CD4-positive, alpha-beta T cell treated with Interleukin-17A for 4 hours (primary cell): ENCODE data around the gene KIF24.
"Not testable (repeated sequence)": the region's sequence is repeated elsewhere in the genome, so short reads cannot be mapped to it uniquely, and the experiment has no call there.

ENCODE experiments used
- DNase-seq: peaks from one replicate; pipeline ENCODE4 v3.0.0-alpha.2; 2020; ENCODE audit warnings: mixed read lengths

The KIF24 gene, protein sequence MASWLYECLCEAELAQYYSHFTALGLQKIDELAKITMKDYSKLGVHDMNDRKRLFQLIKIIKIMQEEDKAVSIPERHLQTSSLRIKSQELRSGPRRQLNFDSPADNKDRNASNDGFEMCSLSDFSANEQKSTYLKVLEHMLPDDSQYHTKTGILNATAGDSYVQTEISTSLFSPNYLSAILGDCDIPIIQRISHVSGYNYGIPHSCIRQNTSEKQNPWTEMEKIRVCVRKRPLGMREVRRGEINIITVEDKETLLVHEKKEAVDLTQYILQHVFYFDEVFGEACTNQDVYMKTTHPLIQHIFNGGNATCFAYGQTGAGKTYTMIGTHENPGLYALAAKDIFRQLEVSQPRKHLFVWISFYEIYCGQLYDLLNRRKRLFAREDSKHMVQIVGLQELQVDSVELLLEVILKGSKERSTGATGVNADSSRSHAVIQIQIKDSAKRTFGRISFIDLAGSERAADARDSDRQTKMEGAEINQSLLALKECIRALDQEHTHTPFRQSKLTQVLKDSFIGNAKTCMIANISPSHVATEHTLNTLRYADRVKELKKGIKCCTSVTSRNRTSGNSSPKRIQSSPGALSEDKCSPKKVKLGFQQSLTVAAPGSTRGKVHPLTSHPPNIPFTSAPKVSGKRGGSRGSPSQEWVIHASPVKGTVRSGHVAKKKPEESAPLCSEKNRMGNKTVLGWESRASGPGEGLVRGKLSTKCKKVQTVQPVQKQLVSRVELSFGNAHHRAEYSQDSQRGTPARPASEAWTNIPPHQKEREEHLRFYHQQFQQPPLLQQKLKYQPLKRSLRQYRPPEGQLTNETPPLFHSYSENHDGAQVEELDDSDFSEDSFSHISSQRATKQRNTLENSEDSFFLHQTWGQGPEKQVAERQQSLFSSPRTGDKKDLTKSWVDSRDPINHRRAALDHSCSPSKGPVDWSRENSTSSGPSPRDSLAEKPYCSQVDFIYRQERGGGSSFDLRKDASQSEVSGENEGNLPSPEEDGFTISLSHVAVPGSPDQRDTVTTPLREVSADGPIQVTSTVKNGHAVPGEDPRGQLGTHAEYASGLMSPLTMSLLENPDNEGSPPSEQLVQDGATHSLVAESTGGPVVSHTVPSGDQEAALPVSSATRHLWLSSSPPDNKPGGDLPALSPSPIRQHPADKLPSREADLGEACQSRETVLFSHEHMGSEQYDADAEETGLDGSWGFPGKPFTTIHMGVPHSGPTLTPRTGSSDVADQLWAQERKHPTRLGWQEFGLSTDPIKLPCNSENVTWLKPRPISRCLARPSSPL (N-terminal part only)

DNA sequence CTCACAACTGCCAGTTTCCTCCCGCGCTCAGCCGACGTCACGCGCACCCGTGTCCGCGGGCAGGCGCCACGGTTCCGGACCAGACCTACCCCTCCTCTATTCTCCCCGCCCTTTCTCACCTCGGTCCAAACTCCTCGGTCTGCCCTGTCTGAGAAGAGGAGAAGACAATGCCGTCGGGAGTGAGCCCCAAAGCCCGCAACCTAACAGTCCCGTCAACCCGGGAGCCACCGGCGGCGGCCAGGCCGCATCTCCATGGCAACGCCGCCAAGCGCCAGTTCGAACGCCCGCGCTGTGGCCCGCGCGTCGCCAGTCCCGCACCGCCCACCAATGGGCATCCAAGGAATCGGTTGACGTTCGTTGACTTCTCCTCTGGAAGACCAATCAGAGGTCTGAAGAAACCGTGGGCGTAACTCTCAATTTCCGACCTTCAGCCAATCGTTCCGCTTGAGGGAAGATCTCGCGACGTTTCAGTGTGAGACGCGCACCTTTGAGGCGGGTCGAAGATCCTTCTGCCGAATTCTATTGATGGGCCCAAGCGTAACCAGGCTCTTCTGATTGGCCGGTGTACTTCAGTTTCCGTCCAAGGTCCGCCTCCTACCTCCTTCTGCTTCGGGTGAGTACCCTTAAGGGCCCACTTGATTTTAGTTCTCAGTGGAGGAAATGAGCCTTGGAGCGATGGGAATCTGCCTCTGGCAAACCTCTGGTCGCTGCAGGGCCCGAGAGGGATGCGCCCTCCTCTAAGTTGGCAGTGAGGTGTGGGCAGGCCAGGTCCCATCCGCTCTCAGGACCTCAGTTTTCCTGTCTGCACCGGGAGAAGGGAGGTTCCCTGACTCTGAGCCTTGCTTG lies at the start of gene KIF24, which contains the start of gene NUDT2:
KIF24 (minus strand) TSS at position 282 of the 846 bp plus-strand sequence. CDS start 17,922 bp downstream, outside the sequence.
NUDT2 (plus strand) TSS at position 583 of the 846 bp plus-strand sequence. CDS start 9,471 bp downstream, outside the sequence.
- DNase-seq: peak; percentile 94

DNA sequence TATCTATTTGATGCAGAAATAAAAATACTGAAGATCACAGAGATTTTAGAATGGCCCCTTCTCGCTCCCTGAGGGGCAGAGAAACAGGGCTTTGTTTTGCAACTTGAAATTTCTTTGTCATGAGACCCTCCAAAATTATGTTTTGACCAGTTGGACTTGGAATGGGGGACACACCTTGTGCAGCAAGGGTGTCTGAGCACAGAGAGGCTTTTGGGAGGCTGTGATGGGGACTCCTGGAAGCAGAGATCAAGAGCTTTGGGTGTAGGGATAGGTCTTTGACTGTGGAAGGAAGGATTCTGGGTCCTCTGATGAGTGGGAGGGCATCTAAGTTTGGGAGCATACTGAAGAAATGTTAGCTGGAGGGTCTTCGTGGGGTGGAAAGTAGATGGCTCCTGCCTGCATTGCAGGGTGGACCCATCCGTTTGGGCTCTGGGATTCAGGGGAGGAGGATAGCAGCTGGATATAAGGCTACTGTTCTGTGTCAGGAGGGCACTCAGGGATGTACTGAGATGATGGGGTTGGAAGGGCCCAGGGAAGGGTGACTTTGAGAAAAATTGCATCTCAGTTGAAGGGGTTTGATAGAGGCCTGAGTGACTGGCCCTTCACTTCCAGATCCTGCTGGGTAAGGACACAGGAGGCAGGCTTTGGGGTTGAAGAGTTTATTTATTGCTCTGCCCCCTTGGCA lies 49.5 kb upstream of the KIF24 start:
- no peak for DNase-seq

GRCh38 chr9:34377404-34377746 lies 48.3 kb upstream of the KIF24 start:
- no peak for DNase-seq

DNA sequence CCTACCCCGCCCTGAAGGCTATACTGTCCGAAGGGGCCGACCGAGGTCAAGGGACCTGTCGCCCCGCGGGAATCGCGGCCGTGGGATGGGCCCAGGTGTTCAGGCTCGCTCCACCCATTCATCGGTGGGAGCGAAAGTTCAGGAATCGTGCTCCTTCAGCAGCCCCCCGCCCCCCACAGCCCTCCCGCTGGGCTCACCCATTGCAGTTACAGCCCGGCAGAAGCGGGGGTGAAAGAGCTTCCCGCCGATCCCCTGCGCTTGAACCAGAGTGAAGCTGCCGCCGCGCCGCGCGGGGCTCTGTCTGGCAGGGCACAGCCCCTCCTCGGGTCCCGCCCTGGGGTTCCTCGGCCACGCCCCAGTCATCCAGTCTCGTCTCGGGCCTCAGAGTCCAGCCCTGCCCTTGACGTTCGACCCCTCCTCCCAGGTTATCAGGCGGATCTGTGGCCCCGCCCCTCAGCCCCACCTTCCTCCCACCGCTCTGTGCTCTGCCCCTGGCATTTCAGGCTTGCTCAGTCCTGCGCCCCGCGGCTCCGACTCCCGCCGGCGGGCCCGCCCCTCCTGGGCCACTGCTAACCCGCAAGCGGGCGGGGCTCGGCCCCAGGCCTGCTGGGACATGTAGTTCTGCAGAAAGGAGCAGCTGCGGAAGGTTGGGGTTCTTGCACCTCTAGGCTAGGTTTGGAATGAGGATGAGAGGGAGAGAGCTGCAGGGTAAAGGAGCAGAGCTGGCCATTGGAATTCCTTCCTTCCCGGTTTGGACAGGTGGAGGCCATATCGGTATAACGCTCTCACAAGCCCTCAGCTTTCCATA lies 47.7 kb upstream of the KIF24 start, which contains the start of gene MYORG:
MYORG (minus strand) TSS at position 303 of the 808 bp plus-strand sequence. CDS start 3,955 bp downstream, outside the sequence.
- peak; percentile 99 for DNase-seq

DNA sequence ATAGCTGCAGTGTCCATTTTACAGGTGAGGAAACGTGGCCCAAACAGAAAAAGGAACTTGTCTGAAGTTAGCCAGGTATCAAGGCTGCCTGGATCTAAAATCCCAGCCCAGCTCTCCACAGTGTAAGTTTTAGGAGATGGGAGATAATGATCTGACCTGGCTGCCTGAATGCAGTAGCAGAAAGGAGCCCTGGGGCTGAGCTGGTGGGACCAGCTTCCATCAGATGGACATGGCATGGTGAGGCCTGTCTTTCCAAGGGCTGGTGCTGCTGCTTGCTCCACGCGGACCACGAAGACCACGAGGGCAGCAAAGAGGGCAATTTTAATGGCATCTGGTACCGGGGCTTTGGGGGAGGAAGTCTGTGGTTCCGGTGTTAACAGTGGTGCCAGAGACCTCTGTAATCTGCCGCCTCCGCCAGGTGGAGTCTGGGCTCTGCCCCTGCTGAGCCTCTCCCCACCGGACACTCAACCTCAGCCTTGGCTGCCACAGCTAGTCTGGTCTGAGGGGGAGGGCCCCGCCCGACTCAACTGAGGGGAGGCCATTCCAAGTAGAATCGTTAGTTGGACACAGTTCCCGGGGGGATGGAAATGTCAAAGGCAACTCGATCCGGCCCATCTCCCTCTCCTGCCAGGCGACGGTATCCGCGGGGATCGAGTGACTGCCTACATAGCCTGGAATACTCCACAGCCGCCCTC lies 47.0 kb upstream of the KIF24 start:
- DNase-seq: peak; percentile 65

DNA sequence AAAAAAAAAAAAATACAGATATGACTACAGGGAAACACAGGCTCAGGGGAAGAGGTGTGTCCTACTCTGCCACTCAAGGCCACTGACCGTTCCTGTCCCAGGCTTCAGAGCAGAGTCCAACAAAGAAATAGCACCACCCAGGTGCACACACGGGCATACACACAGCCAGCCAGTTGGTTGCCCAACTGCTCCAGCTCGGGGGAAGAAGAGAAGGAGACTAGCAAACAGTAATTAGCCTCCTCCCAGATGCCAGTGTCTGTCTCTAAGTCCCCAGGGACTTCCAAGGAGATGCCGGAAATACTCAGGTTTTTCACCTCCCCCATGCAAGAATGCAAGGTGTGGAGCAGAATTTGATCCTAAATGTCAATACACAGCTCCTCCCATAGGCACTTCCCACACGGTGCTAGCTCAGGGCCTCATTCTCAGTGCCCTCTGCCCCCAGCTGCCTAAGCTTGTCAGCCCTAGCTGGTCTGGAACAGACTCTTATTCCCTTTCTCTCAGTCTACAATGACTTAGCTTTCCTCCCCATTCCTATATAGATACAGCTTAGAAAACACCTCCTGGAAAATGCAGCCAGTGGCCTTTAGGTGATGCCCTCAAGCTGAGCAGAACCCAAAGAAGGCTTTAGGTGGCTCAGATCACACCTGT lies 46.0 kb upstream of the KIF24 start:
- DNase-seq: no peak

- DNase-seq: no peak
Measured at GRCh38 chr9:34374339-34374738, 45.3 kb upstream of the KIF24 start.

DNA sequence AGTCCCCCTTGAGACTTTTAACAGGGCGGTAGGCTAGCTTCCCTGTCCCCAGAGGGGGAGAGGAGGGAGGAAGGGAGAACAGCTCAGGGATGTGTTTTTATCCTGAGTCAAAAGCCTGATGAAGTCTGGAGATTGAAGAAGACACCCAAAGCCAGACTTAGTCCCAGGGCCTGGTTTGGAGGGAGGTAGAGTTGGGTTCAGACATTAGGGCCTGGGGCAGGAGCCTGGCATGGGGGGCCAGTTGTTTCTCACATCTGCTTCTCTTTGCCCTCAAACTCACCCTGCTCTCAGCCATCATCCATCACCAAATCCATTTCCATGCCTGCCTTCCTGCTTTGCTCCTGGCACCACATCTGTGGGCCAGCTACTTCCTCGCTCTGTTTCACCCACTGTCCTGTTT lies 44.7 kb upstream of the KIF24 start:
- no peak for DNase-seq

- DNase-seq: no peak
Measured at GRCh38 chr9:34372467-34373011, 43.5 kb upstream of the KIF24 start.

GRCh38 chr9:34371886-34372466 lies 42.9 kb upstream of the KIF24 start:
- no peak for DNase-seq

DNA sequence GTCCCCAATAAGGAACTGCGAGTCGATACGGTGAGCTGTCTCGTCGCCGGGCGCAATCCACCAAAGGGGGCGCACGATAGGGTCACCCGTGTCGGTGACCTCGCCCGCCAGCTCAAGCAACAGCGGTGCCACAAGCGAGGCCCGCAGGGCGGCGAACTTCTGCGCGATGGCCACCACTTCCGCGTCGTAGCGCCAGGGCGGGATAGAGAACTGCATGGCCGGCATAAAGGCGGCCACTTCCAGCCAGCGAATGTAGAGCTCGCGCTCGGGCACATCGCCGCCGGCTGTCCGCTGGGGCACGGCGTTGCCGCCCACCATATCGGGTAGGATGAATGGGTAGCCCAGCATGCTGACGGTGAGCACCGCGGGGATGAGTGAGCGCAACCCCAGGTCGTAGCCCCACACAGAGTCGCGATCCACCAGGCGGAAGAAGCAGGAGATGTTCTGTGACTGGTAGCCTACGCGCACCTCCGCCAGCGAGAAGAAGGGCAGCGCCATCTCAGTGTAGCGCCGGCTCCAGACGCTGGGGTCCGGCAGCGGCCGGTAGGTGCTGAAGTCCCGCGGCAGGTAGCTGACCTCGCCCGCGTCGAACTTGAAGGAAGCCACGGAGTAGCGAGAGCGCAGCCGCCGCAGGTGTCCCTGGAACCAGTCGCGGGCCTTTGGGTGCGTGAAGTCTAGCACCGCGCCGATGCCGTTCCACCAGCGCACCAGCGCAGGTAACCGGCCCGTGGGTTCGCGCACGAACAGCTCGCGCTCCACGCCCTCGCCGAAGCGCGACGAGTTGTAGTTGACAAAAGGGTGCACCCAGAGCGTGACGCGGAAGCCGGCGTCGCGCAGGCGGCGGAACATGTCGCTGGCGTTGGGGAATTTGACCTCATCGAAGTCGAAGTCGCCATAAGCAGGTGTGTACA lies 42.2 kb upstream of the KIF24 start:
- peak; percentile 15 for DNase-seq

GRCh38 chr9:34370335-34370969 lies 41.4 kb upstream of the KIF24 start:
- DNase-seq: no peak

DNA sequence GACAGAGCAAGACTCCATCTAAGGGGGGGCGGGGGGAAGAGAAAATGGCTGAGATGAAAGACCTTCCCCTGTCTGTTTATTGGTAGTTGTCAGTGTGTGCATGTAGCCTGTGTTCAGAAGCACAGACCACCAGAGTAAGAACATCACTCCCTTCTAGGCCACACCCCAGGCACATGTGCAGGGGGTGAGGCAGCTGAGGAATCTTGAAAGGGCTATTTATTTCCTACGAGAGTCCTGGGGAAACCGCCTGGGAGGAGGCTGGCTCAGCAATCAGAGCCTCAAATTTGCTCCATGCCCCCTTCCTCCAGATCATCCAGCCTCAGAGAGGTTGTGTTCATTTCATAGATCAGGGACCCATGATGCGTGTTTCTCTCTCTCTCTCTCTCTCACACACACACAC lies 40.6 kb upstream of the KIF24 start:
- DNase-seq: no peak

GRCh38 chr9:34368796-34369195 lies 39.7 kb upstream of the KIF24 start:
- not testable (repeated sequence) for DNase-seq

GRCh38 chr9:34367751-34368410 lies 38.8 kb upstream of the KIF24 start:
- DNase-seq: not testable (repeated sequence)

- no peak for DNase-seq
Measured at GRCh38 chr9:34366365-34366764, 37.3 kb upstream of the KIF24 start.
